KOPT-K1 (cell line): Measurements from ENCODE around the gene CAMSAP3.
A peak's percentile ranks its signal among the peaks of the same experiment; 100 is the strongest.
"Not testable (repeated sequence)": the region's sequence is repeated elsewhere in the genome, so short reads cannot be mapped to it uniquely, and the experiment has no call there.

Experiments used
- H3K27ac ChIP-seq: fragments of 200-600 bp; sonication (generic); 2 replicates; pipeline ENCODE4 v1.5.1; 2016; ENCODE audit warnings: antibody characterized with exemption, mild to moderate bottlenecking, low read depth, low read length; ENCODE audit not compliant: poor library complexity, severe bottlenecking
- H3K36me3 ChIP-seq: fragments of 200-600 bp; sonication (generic); 2 replicates; pipeline ENCODE4 v1.5.1; 2017; ENCODE audit warnings: antibody characterized with exemption, mild to moderate bottlenecking, low read length, moderate library complexity; ENCODE audit not compliant: insufficient read depth
- H3K9me3 ChIP-seq: fragments of 200-600 bp; sonication (generic); 2 replicates; pipeline ENCODE4 v1.5.1; 2017; ENCODE audit warnings: antibody characterized with exemption, low read length, mild to moderate bottlenecking; ENCODE audit not compliant: insufficient read depth, poor library complexity, severe bottlenecking

CAMSAP3 gene

GRCh38 chr19:7642295-7643030, 46.8 kb downstream of the CAMSAP3 start:
- no peaks in the 10 kb centered on the region for H3K9me3 ChIP-seq
- no peak overlapping the region for H3K27ac ChIP-seq
- H3K36me3 ChIP-seq = peaks cover 18% of the 10 kb centered on the region; the same call in 1 of the 2 replicates

DNA sequence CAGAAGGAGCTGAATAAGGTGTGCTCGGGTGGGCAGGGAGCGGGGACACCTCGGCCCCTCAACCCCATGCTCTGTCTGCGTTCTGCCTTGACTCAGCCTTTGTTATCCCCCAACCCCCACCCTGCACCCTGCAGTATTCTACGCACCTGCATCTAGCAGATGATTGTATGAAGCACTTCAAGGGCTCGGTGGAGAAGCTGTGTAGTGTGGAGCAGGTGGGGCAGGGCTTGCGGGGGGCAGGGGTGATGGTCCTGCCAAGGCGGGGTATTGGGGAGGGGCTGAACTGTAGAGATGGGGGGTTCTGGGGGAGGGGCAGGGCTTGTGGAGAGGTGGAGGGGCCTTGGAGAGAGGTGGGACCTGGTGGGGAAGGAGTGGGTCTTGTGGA, 47.4 kb downstream of the CAMSAP3 start:
- H3K9me3 ChIP-seq = no peaks in the 10 kb centered on the region
- H3K27ac ChIP-seq = no peak overlapping the region
- peaks cover 18% of the 10 kb centered on the region; the same call in 1 of the 2 replicates for H3K36me3 ChIP-seq

DNA sequence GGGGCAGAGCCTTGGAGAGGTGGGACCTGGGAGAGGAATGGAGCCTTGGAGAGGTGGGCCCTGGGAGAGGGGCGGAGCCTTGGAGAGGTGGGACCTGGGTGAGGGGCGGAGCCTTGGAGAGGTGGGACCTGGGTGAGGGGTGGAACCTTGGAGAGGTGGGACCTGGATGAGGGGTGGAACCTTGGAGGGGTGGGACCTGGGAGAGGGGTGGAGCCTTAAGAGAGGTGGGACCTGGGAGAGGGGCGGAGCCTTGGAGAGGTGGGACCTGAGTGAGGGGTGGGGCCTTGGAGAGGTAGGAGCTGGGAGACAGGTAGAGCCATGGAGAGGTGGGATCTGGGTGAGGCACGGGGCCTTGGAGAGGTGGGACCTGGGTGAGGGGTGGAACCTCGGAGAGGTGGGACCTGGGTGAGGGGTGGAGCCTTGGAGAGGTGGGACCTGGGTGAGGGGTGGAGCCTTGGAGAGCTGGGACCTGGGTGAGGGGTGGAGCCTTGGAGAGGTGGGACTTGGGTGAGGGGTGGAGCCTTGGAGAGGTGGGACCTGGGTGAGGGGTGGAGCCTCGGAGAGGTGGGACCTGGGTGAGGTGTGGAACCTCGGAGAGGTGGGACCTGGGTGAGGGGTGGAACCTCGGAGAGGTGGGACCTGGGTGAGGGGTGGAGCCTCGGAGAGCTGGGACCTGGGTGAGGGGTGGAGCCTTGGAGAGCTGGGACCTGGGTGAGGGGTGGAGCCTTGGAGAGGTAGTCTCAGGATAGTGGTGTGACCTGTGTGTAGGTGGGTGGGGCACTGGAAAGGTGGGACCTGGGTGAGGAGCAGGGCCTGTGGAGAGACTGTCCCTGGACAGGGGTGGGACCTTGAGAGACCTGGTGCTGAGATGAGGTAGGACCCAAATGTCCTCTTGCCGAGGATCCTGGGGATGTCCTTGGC, 48.2 kb downstream of the CAMSAP3 start:
- H3K36me3 ChIP-seq = peaks cover 18% of the 10 kb centered on the region; the same call in 1 of the 2 replicates
- not testable (repeated sequence) for H3K9me3 ChIP-seq, H3K27ac ChIP-seq

GRCh38 chr19:7644550-7644877, 48.9 kb downstream of the CAMSAP3 start:
- no peaks in the 10 kb centered on the region for H3K9me3 ChIP-seq
- H3K36me3 ChIP-seq = peaks cover 18% of the 10 kb centered on the region; the same call in 1 of the 2 replicates
- H3K27ac ChIP-seq = no peak overlapping the region

- H3K27ac ChIP-seq = no peak overlapping the region
- no peaks in the 10 kb centered on the region for H3K9me3 ChIP-seq
- H3K36me3 ChIP-seq = peaks cover 11% of the 10 kb centered on the region; the same call in 1 of the 2 replicates
Measured at GRCh38 chr19:7645163-7645562, 49.5 kb downstream of the CAMSAP3 start.

DNA sequence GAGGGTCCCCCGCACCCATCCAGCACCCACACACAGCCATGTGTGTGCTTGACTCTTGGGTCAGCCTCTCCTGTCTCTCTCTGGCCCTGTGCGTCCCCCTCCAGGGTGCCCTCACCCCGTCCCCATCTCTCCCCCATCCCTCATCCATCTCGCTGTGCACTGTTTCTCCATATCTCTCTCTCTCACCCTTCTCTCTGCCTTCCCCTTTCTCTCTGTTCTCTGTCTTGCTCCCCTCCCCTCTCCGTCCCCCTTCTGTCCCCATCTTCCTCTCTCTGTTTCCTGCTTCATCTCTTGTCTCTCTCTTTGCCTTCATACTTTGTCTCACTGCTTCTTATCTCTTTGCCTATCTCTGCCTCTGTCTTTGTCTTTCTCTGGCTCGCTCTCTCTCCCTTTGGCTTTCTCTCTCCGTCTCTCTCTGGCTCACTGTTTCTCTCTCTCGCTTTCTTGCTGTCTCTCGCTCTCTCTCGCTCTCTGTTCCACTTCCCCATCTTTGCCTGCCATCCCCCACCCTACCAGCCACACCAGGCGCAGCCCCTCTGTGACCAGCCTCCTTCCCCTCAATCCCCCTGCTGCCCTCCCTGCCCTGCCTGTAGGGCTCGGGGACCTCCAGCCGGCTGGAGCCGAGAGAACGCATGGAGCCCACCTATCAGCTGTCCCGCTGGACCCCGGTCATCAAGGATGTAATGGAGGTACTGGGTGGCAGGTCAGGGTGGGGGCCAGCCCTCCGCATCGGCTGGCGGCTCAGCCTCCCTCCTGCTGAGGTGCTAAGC, 50.2 kb downstream of the CAMSAP3 start:
- Histone ChIP-seq H3K36me3 (peaks cover 10% of the 10 kb centered on the region; the same call in 1 of the 2 replicates), H3K9me3 (no peaks in the 10 kb centered on the region), H3K27ac (no peak overlapping the region)

DNA sequence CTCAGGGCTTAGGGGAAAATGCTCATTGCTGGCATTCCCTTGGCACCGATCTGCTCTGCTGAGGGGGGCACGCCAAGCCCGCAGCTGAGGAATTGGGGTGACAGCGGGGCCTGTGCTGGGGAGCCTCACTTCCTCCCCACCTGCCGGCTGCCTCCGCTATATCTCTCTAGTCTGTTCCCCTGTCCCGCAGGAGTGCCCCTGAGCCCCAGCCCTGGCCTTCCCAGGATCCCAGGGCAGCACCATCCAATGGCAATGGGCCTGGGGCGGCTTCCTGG, 50.7 kb downstream of the CAMSAP3 start:
- H3K36me3 ChIP-seq = peaks cover 10% of the 10 kb centered on the region; the same call in 1 of the 2 replicates
- no peaks in the 10 kb centered on the region for H3K9me3 ChIP-seq
- no peak overlapping the region for H3K27ac ChIP-seq

DNA sequence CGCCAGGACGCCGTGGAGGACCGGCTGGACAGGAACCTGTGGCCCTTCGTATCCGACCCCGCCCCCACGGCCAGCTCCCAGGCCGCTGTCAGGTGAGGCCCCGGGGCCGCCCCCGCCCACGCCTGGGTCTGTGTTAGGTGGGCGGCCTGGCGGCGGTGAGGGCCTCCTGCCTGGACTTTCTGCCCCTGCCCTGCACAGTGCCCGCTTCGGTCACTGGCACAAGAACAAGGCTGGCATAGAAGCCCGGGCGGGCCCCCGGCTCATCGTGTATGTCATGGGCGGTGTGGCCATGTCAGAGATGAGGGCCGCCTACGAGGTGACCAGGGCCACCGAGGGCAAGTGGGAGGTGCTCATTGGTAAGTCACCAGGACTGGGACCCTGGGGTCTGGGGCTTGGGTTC, 51.5 kb downstream of the CAMSAP3 start:
- Histone ChIP-seq H3K9me3 (no peaks in the 10 kb centered on the region), H3K36me3 (peaks cover 10% of the 10 kb centered on the region; the same call in 1 of the 2 replicates), H3K27ac (no peak overlapping the region)

- H3K36me3 ChIP-seq = peaks cover 10% of the 10 kb centered on the region; the same call in 1 of the 2 replicates
- H3K27ac ChIP-seq = no peak overlapping the region
- no peaks in the 10 kb centered on the region for H3K9me3 ChIP-seq
Measured at GRCh38 chr19:7648265-7649014, 52.8 kb downstream of the CAMSAP3 start.

DNA sequence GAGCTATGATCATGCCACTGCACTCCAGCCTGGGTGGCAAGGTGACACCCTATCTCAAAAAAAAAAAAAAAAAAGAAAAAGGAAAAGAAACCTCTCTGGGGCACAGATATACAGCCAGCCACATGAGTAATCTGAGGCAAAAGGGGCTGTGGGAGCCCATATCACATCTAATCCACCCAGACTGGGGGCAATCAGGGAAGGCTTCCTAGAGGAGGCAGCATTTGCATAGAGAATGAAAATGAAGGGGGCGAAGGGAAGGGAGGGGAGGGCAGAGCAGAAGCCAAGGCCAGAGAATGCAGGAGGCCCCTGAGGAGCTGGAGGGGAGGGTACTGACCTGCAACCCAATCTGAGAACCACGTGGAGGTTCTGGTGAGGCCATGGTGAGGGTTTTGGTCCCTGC, 54.5 kb downstream of the CAMSAP3 start:
- Histone ChIP-seq H3K9me3 (no peaks in the 10 kb centered on the region), H3K36me3 (no peaks in the 10 kb centered on the region; the same call in 1 of the 2 replicates), H3K27ac (no peak overlapping the region)

GRCh38 chr19:7652061-7652641, 56.5 kb downstream of the CAMSAP3 start:
- peak overlapping the region; percentile 53 for H3K27ac ChIP-seq
- H3K36me3 ChIP-seq = no peaks in the 10 kb centered on the region; the same call in 1 of the 2 replicates
- no peaks in the 10 kb centered on the region for H3K9me3 ChIP-seq

- no peak overlapping the region for H3K27ac ChIP-seq
- H3K36me3 ChIP-seq = no peaks in the 10 kb centered on the region
- H3K9me3 ChIP-seq = no peaks in the 10 kb centered on the region
Measured at GRCh38 chr19:7654401-7654800, 58.7 kb downstream of the CAMSAP3 start.

DNA sequence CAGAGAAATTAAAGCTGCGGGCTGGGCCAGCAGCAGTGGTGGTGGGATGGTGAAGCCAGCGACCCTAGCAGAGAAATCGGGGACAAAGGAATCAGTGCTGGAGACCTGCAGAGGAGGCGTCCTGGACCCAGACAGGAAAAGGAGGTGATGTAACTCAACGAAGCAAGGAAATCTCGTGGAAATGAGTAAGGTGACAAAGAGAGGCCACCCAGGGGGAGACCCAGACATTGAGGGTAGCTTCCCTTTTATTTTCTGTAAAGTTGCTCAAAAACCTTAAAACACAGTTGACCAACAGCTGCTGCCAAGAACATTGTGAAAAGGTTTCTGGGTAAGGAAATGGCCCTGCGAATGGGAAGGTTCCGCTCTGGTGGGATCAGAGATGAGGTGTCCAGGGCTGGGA, 59.9 kb downstream of the CAMSAP3 start:
- Histone ChIP-seq H3K27ac (no peak overlapping the region), H3K36me3 (no peaks in the 10 kb centered on the region), H3K9me3 (no peaks in the 10 kb centered on the region)

DNA sequence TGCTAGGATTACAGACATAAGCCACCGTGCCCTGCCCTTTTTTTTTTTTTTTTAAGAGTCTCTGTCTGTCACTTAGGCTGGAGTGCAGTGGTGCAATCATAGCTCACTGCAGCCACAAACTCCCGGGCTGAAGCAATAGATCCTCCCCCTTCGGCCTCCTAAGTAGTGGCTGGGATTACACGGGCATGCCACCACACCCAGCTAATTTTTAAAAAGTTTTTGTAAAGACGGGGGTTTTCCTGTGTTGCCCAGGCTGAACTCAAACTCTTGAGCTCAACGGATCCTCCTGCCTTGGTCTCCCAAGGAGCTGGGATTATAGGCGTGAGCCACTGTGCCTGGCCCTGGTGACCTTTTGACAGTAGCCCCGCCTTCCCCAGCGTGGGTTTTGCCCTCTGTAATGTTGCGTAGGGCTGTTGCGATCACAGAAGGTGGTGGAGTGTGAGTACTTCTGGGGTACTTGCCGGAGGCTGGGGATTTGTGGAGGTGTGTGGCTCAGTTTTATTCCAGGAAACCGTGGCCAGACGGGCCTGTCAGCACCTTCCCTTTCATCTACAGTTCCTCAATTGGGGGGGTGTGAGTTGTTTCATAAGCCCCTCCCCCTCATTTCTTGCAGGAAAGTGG, 61.6 kb downstream of the CAMSAP3 start:
- Histone ChIP-seq H3K27ac (peak overlapping the region; percentile 42), H3K36me3 (no peaks in the 10 kb centered on the region), H3K9me3 (no peaks in the 10 kb centered on the region)
